HEK293T (cell line): ENCODE data around the gene FRMD5.
"Not testable (repeated sequence)": the region's sequence is repeated elsewhere in the genome, so short reads cannot be mapped to it uniquely, and the experiment has no call there.

Source experiments
- CTCF ChIA-PET: fragments of 350-600 bp; formaldehyde crosslinking; extraction: SDS; loops from one replicate; lab custom pipeline; 2021; ENCODE audit warnings: antibody characterized with exemption, inconsistent platforms; lab: Yijun Ruan, JAX
- POLR2A ChIA-PET: fragments of 350-600 bp; formaldehyde crosslinking; extraction: SDS; loops from one replicate; lab custom pipeline; 2020; ENCODE audit warnings: antibody characterized with exemption, inconsistent platforms; lab: Yijun Ruan, JAX
- DNase-seq: peaks from one replicate; pipeline ENCODE4 v3.0.0; 2012; ENCODE audit warnings: mixed read lengths; ENCODE audit errors: extremely low spot score
- ARNT ChIP-seq: fragments of 450-650 bp; IDR thresholded peaks from 2 replicates; pipeline ENCODE4 v1.6.1; 2017; ENCODE audit warnings: mild to moderate bottlenecking
- BHLHE40 ChIP-seq: fragments of 450-650 bp; IDR thresholded peaks from 2 replicates; pipeline ENCODE4 v1.6.1; 2016; ENCODE audit warnings: mild to moderate bottlenecking, moderate library complexity, borderline replicate concordance
- CTBP1 ChIP-seq: fragments of 450-650 bp; IDR thresholded peaks from 2 replicates; pipeline ENCODE4 v1.6.1; 2016; ENCODE audit warnings: borderline replicate concordance
- ELF4 ChIP-seq: fragments of 450-650 bp; IDR thresholded peaks from 2 replicates; pipeline ENCODE4 v1.6.1; 2017; ENCODE audit warnings: antibody characterized with exemption
- FOXA1 ChIP-seq: fragments of 450-650 bp; IDR thresholded peaks from 2 replicates; pipeline ENCODE4 v1.6.1; 2016; ENCODE audit warnings: mild to moderate bottlenecking
- FOXK2 ChIP-seq: fragments of 450-650 bp; IDR thresholded peaks from 2 replicates; pipeline ENCODE4 v1.6.1; 2016; ENCODE audit warnings: mild to moderate bottlenecking
- FOXM1 ChIP-seq: fragments of 450-650 bp; IDR thresholded peaks from 2 replicates; pipeline ENCODE4 v1.6.1; 2017; ENCODE audit warnings: mild to moderate bottlenecking, borderline replicate concordance
- HDGF ChIP-seq: fragments of 450-650 bp; IDR thresholded peaks from 2 replicates; pipeline ENCODE4 v1.6.1; 2017; ENCODE audit warnings: antibody characterized with exemption, borderline replicate concordance
- L3MBTL2 ChIP-seq: fragments of 450-650 bp; conservative IDR thresholded peaks from 2 replicates; pipeline ENCODE4 v1.6.1; 2016; ENCODE audit warnings: mild to moderate bottlenecking
- LEF1 ChIP-seq: fragments of 450-650 bp; IDR thresholded peaks from 2 replicates; pipeline ENCODE4 v1.6.1; 2017; ENCODE audit warnings: mild to moderate bottlenecking, borderline replicate concordance
- NFRKB ChIP-seq: fragments of 450-650 bp; IDR thresholded peaks from 2 replicates; pipeline ENCODE4 v1.6.1; 2016; ENCODE audit warnings: mild to moderate bottlenecking, moderate library complexity
- SP1 ChIP-seq: fragments of 450-650 bp; IDR thresholded peaks from 2 replicates; pipeline ENCODE4 v1.6.1; 2017
- SUZ12 ChIP-seq: fragments of 450-650 bp; IDR thresholded peaks from 2 replicates; pipeline ENCODE4 v1.6.1; 2016; ENCODE audit warnings: mild to moderate bottlenecking
- TARDBP ChIP-seq: fragments of 450-650 bp; IDR thresholded peaks from 2 replicates; pipeline ENCODE4 v1.6.1; 2016
- ZNF384 ChIP-seq: fragments of 450-650 bp; IDR thresholded peaks from 2 replicates; pipeline ENCODE4 v1.6.1; 2016
- TF ChIP-seq, protein P1 (sequence below): fragments of 450-650 bp; IDR thresholded peaks from 2 replicates; pipeline ENCODE4 v1.6.1; 2016

Gene FRMD5

DNA sequence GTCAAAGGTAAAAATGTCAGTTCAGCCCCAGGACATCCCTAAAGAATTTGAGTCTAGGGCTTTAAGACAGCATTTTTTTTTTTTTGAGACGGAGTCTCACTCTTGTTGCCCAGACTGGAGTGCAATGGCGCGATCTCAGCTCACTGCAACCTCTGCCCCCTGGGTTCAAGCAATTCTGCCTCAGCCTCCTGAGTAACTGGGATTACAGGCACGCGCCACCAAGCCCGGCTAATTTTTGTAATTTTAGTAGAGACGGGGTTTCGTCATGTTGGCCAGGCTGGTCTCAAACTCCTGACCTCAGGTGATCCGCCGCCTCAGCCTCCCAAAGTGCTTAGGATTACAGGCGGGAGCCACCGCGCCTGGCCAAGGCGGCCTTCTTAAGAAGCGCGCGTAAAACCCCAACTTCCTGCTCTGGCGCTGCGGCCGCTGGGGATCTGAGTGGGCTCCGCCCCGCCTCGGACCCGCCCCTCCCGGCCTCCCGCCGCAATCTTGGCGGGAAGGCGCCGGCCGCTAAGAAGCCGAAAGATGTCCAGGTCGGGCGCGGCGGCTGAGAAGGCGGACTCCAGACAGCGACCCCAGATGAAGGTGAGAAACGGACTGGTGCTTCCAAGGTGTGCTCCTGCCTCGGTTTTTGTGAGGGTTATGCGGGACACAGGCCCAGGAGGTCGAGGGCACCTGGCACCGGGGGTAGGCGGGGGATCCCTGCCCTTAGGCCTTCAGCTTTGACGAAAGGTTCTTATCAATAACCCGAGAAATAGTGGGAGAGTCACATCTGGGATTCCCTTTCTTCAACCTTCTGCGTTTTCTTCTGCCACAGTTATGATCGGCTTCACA is 368.3 kb downstream of the FRMD5 start, which contains the start of gene WDR76:
Gene WDR76 (plus strand): TSS at position 495 of the 834 bp plus-strand sequence. CDS start 31 bp downstream, at position 526.
- ChIA-PET POLR2A (interaction anchor here (1.9 kb wide), 1 partner anchor 50 kb away, joined by 5 read pairs; the partner anchor contains the start of gene ELL3), CTCF (no interaction called here)
- TF ChIP-seq TARDBP = no peak
- TF ChIP-seq NFRKB = no peak
- no peak for TF ChIP-seq LEF1
- TF ChIP-seq FOXK2 = no peak
- no peak for TF ChIP-seq SP1
- no peak for TF ChIP-seq ELF4
- TF ChIP-seq L3MBTL2 = peak; percentile 83
- no peak for TF ChIP-seq SUZ12
- DNase-seq = peak; percentile 74

DNA sequence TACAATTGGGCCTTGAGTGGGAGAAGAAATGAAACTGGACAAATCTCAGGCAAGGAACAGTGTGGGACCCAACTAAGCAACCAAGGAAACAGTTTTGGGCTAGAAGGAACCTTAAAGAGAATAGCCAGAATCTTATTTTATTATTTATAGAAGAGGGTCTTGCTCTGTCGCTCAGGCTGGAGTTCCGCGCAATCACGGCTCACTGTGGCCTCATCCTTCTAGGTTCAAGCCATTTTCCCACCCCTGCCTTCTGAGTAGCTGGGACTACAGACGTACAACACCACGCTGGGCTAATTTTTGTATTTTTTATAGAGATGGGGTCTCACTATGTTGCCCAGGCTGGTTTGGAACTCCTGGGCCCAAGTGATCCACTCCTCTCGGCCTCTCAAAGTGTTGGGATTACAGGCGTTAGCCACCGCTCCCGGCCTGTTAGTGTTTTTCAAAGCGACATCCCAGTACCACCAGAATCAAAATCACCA is 369.0 kb downstream of the FRMD5 start:
- ChIA-PET CTCF (no interaction called here), POLR2A (interaction anchor here (2.0 kb wide), 1 partner anchor 24 kb away, joined by 25 read pairs; the partner anchor contains the start of genes HYPK and SERINC4)
- TF ChIP-seq TARDBP (no peak), FOXK2 (no peak), ZNF384 (no peak), CTBP1 (no peak), HDGF (no peak), LEF1 (no peak)
- TF ChIP-seq, protein P1, sequence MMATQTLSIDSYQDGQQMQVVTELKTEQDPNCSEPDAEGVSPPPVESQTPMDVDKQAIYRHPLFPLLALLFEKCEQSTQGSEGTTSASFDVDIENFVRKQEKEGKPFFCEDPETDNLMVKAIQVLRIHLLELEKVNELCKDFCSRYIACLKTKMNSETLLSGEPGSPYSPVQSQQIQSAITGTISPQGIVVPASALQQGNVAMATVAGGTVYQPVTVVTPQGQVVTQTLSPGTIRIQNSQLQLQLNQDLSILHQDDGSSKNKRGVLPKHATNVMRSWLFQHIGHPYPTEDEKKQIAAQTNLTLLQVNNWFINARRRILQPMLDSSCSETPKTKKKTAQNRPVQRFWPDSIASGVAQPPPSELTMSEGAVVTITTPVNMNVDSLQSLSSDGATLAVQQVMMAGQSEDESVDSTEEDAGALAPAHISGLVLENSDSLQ = no peak
- no peak for DNase-seq

DNA sequence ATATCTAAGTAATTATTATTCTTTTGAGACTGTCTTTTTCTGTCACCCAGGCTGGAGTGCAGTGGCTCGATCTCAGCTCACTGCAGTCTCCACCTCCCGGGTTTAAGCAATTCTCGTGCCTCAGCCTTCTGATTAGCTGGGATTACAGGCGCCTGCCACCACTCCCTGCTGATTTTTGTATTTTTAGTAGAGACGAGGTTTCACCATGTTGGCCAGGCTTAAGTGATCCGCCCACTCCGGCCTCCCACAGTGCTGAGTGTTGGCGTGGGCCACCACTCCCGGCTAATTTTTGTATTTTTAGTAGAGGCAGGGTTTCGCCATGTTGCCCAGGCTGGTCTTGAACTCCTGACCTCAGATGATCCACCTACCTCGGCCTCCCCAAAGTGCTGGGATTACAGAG is 369.8 kb downstream of the FRMD5 start:
- CTCF ChIA-PET, DNase-seq: not testable (repeated sequence)
- POLR2A ChIA-PET = interaction anchor here (0.8 to 2.0 kb wide), 9 partner anchors 12 to 405 kb away, joined by 3 to 25 read pairs (median 5); partner anchors contain the start of genes ELL3, HYPK, SERF2 and SERINC4

DNA sequence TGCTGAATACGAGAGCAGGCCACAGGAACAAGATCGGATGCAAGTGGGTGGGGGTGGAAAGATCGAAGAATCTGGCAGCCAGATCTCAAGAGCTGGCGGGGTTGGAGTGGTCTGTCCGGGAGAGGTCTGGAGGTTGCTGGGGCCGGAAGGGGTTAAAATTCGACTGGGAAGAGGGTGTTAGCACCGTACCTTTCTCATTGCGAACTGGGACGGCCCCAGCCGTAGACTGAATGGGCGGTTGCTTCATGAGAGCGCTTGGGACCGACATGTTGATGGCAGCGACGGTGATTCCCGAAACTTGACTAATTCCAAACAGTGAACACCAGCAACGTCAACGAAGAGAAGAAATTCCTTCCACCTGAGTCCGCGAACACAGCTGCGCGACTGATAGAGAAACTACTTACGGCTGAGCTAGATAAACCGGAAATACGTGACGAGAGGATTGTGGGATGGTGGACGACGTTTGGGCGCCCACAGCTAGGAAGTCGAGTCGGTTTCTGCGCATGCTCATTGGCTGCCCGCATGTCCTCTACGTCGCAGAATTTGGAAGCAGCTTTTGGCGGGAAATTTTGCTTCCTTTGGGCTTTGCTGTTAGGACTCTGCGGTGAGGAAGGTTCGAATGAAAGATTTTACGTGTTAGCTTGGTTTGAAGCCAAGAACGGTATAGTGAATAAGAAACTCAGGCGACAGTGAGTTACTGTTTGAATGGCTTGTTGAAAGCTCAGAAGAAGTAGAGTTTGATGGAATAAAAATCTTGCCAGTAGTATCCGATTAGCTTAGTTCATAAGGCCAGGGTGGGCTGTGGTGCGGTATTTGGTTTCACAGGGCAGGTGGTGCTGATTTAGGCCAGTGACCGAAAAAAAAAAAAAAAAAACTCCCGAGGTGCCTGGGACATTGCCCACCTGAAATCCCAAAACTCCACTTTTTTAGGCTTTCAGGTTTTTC is 370.5 kb downstream of the FRMD5 start, which contains the start of gene MFAP1:
Gene MFAP1 (minus strand): TSS at position 389 of the 945 bp plus-strand sequence. CDS start 121 bp downstream, at position 268.
- POLR2A ChIA-PET = interaction anchor here (0.6 to 2.0 kb wide), 15 partner anchors 12 to 713 kb away, joined by 3 to 25 read pairs (median 4); partner anchors contain the start of genes ELL3, HYPK, SERF2 and SERINC4
- DNase-seq = peak; percentile 83
- CTCF ChIA-PET = no interaction called here
- 0 out of 2 replicates have a peak, but pooled peaks have one; percentile 46 for TF ChIP-seq ZNF384
- no peak for TF ChIP-seq FOXA1
- peak; percentile 99 for TF ChIP-seq L3MBTL2
- TF ChIP-seq NFRKB = no peak
- no peak for TF ChIP-seq SUZ12
- no peak for TF ChIP-seq BHLHE40
- TF ChIP-seq ELF4 = 0 out of 2 replicates have a peak, but pooled peaks have one; percentile 42

DNA sequence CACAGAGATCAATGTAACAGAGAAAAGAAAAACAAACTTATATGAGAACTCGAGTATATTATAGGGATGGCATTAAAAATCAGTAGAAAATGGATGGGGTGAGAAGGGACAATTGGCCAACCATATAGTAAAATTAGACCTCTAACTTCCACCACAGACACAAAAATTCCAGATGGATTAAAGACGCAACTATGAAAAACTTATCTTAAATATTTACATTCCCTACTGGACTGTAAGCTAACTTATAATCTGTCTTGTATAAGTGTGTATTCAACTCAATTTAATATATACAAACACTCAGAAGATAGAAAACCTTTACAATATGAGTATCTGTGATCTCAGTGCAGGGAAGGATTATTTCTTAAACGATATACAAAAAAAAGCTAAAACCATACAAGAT is 373.6 kb downstream of the FRMD5 start:
- no peak for TF ChIP-seq FOXM1
- TF ChIP-seq L3MBTL2 = no peak
- no peak for TF ChIP-seq NFRKB
- no peak for TF ChIP-seq BHLHE40
- TF ChIP-seq SUZ12 = no peak
- TF ChIP-seq FOXK2 = no peak
- no peak for TF ChIP-seq SP1
- no peak for TF ChIP-seq HDGF
- TF ChIP-seq TARDBP = no peak
- no peak for TF ChIP-seq ARNT
- TF ChIP-seq ZNF384 = no peak
- ChIA-PET POLR2A (interaction anchor here (1.0 kb wide), 1 partner anchor 21 kb away, joined by 7 read pairs; the partner anchor contains the start of genes HYPK and SERINC4), CTCF (interaction anchor here (0.7 kb wide), 1 partner anchor 22 kb away, joined by 4 read pairs; no protein-coding TSS in a partner anchor)
- no peak for DNase-seq
